ENCODE measurements around the gene C22orf31. TPM values are rescaled to one million over a fixed set of nuclear protein-coding genes. Genes with fewer than 3 reads are reported as not detected.

Gene C22orf31
- total and polyA plus RNA-seq, 2 experiments from 2014 or later: 0.36 TPM; not detected in 1

GRCh38 chr22:29062286-29062821 is 723 bp upstream of the C22orf31 start (continued):
- TF ChIP-seq POLR2AphosphoS5 (IDR thresholded peaks at IDR 0.05; ENCODE audit: low read depth) (no peak), ZNF331 (CRISPR knock-in tag; IDR thresholded peaks at IDR 0.05; ENCODE audit: low read depth) (no peak), EZH2 (IDR thresholded peaks at IDR 0.05; ENCODE audit: low read depth, unreplicated experiment) (no peak)
- TF ChIP-seq, protein P1, sequence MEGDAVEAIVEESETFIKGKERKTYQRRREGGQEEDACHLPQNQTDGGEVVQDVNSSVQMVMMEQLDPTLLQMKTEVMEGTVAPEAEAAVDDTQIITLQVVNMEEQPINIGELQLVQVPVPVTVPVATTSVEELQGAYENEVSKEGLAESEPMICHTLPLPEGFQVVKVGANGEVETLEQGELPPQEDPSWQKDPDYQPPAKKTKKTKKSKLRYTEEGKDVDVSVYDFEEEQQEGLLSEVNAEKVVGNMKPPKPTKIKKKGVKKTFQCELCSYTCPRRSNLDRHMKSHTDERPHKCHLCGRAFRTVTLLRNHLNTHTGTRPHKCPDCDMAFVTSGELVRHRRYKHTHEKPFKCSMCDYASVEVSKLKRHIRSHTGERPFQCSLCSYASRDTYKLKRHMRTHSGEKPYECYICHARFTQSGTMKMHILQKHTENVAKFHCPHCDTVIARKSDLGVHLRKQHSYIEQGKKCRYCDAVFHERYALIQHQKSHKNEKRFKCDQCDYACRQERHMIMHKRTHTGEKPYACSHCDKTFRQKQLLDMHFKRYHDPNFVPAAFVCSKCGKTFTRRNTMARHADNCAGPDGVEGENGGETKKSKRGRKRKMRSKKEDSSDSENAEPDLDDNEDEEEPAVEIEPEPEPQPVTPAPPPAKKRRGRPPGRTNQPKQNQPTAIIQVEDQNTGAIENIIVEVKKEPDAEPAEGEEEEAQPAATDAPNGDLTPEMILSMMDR (conservative IDR thresholded peaks at IDR 0.05; ENCODE audit: low read depth in 2 of 2): no peak

DNA sequence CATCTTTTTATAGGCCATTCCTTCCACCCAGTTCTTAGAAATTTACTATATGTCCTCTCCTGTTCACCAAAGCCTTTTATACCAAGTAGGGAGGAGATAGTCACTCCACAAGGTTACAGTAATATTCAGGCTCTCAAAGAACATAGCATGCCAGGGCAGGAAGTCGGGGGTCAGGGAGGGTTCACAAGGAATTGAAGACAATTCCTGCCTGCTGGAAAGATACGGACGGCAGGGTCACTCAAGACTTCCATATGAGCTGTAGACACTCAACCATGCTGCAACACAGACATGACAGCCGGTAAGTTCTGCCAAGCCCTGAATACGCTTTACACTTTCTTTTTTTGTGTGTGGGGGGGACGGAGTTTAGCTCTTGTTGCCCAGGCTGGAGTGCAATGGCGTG is 700 bp downstream of the C22orf31 start:
- Histone ChIP-seq H4K20me1 (replicated peaks; ENCODE audit: insufficient read depth) (no peaks in the 10 kb centered on the region), H3K36me3 (ENCODE audit: insufficient read depth) (no peaks in the 10 kb centered on the region), H3K4me1 (ENCODE audit: insufficient read depth) (peaks cover 7% of the 10 kb centered on the region), H3K4me3 (no peak overlapping the region), H3K4me2 (no peak overlapping the region), H3F3A (replicated peaks; ENCODE audit: low read depth) (no peaks in the 10 kb centered on the region), H3K9me2 (ENCODE audit: insufficient read depth) (no peaks in the 10 kb centered on the region), H3K27me3 (ENCODE audit: insufficient read depth) (no peaks in the 10 kb centered on the region), H2AFZ (no peak overlapping the region), H3K79me2 (replicated peaks; ENCODE audit: insufficient read depth) (no peaks in the 10 kb centered on the region), H3K27ac (ENCODE audit: low read depth) (no peak overlapping the region)
- Mint-ChIP-seq H3K9me3 (no peaks in the 10 kb centered on the region), H3K27ac (no peak overlapping the region), H3K27me3 (ENCODE audit: insufficient read depth, low read depth, poor library complexity) (peaks cover 8% of the 10 kb centered on the region), H3K36me3 (ENCODE audit: low read depth) (no peaks in the 10 kb centered on the region), H3K4me1 (peaks cover 24% of the 10 kb centered on the region), H3K4me3 (no peak overlapping the region)
- TF ChIP-seq, protein P2, sequence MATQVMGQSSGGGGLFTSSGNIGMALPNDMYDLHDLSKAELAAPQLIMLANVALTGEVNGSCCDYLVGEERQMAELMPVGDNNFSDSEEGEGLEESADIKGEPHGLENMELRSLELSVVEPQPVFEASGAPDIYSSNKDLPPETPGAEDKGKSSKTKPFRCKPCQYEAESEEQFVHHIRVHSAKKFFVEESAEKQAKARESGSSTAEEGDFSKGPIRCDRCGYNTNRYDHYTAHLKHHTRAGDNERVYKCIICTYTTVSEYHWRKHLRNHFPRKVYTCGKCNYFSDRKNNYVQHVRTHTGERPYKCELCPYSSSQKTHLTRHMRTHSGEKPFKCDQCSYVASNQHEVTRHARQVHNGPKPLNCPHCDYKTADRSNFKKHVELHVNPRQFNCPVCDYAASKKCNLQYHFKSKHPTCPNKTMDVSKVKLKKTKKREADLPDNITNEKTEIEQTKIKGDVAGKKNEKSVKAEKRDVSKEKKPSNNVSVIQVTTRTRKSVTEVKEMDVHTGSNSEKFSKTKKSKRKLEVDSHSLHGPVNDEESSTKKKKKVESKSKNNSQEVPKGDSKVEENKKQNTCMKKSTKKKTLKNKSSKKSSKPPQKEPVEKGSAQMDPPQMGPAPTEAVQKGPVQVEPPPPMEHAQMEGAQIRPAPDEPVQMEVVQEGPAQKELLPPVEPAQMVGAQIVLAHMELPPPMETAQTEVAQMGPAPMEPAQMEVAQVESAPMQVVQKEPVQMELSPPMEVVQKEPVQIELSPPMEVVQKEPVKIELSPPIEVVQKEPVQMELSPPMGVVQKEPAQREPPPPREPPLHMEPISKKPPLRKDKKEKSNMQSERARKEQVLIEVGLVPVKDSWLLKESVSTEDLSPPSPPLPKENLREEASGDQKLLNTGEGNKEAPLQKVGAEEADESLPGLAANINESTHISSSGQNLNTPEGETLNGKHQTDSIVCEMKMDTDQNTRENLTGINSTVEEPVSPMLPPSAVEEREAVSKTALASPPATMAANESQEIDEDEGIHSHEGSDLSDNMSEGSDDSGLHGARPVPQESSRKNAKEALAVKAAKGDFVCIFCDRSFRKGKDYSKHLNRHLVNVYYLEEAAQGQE (IDR thresholded peaks at IDR 0.05; ENCODE audit: unreplicated experiment): no peak
- TF ChIP-seq CREB1 (CRISPR knock-in tag; IDR thresholded peaks at IDR 0.05; ENCODE audit: low read depth) (no peak), POLR2AphosphoS5 (IDR thresholded peaks at IDR 0.05; ENCODE audit: low read depth) (no peak), ZNF114 (CRISPR knock-in tag; IDR thresholded peaks at IDR 0.05) (no peak), NANOG (IDR thresholded peaks at IDR 0.05; ENCODE audit: borderline replicate concordance) (no peak)
- TF ChIP-seq, protein P1 (conservative IDR thresholded peaks at IDR 0.05; ENCODE audit: low read depth in 2 of 2): no peak
- no peak for DNase-seq (ENCODE audit: low spot score)
- ATAC-seq: no peak
